ENCODE data around the gene SEMA6C. TPM values are rescaled to one million over a fixed set of nuclear protein-coding genes. Genes with fewer than 3 reads are reported as not detected.

The SEMA6C gene
- total and polyA plus RNA-seq, 4 donors, result 6.3 to 9.8 (median 6.5) TPM

DNA sequence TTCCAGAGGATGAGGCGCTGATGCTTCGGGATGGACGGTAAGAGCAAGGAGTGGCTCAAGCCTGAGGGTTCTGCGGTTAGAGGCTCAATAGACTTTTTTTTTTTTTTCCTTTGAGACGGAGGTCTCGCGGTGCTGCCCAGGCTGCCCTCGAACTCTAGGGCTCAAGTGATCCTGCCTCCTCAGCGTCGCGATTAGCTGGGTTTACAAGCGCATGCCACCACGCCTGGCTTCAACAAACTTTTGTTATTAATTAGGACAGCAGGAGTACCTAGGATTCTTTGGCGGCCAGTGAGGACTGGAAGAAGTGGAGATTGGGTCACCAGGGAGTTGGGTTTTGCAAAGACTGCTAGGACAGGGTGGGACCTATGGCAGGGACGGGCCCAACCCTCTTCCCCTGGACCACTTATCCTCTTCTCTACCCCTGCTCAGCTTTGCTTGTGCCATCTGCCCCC is 20.1 kb upstream of the SEMA6C start:
- WGBS, 2 donors, result 2% methylated on average over 15 of the region's 15 CpGs
- peak overlapping the region; percentile 61 to 84 for H3K27ac ChIP-seq (ENCODE audit: low read depth in 1 of 2, low read length in 1 of 2)
- H3K27me3 ChIP-seq (ENCODE audit: control insufficient read depth in 3 of 3, insufficient read depth in 3 of 3, low read length in 2 of 3), result no peaks in the 10 kb centered on the region
- H3K9ac ChIP-seq (ENCODE audit: insufficient read depth in 1 of 2, low read length in 2 of 2), result peak overlapping the region; percentile 69 to 76
- peaks cover 6 to 20% (median 8%) of the 10 kb centered on the region in 5 donors for H3K4me1 ChIP-seq (ENCODE audit: control insufficient read depth in 5 of 5, insufficient read depth in 5 of 5, low read length in 5 of 5)
- H3K9me3 ChIP-seq (ENCODE audit: control insufficient read depth in 4 of 4, insufficient read depth in 3 of 4, low read length in 3 of 4), result no peaks in the 10 kb centered on the region
- peaks cover 0 to 23% (median 18%) of the 10 kb centered on the region in 4 donors for H3K36me3 ChIP-seq (ENCODE audit: control insufficient read depth in 4 of 4, insufficient read depth in 4 of 4, low read length in 4 of 4)
- ATAC-seq (ENCODE audit: insufficient read depth, low FRiP score) (no peak), DNase-seq (no peak)
- H3K4me3 ChIP-seq, result peak overlapping the region; percentile 70
- TF ChIP-seq CTCF (IDR thresholded peaks at IDR 0.05; ENCODE audit: control extremely low read depth, extremely low read depth), result no peak

- no peaks in the 10 kb centered on the region for H3K9me3 ChIP-seq (ENCODE audit: control insufficient read depth in 4 of 4, insufficient read depth in 3 of 4, low read length in 3 of 4)
- H3K36me3 ChIP-seq (ENCODE audit: control insufficient read depth in 4 of 4, insufficient read depth in 4 of 4, low read length in 4 of 4), result peaks cover under 1 to 22% (median 18%) of the 10 kb centered on the region in 4 donors
- H3K4me3 ChIP-seq, result peak within 1 kb of the TSS; percentile 70
- WGBS, 2 donors, result 0 to 1% methylated on average over 38 of the region's 38 CpGs
- H3K27me3 ChIP-seq (ENCODE audit: control insufficient read depth in 3 of 3, insufficient read depth in 3 of 3, low read length in 2 of 3), result no peaks in the 10 kb centered on the region
- peaks cover 6 to 20% (median 8%) of the 10 kb centered on the region in 5 donors for H3K4me1 ChIP-seq (ENCODE audit: control insufficient read depth in 5 of 5, insufficient read depth in 5 of 5, low read length in 5 of 5)
- H3K27ac ChIP-seq (ENCODE audit: low read depth in 1 of 2, low read length in 1 of 2), result peak within 1 kb of the TSS; percentile 87 to 91
- ATAC-seq (ENCODE audit: insufficient read depth, low FRiP score) (peak; percentile 94), DNase-seq (peak; percentile 98 to 100 (median 100))
- peak; percentile 2 for TF ChIP-seq CTCF (IDR thresholded peaks at IDR 0.05; ENCODE audit: control extremely low read depth, extremely low read depth)
- H3K9ac ChIP-seq (ENCODE audit: insufficient read depth in 1 of 2, low read length in 2 of 2), result peak within 1 kb of the TSS; percentile 69 to 76
Measured at GRCh38 chr1:151165738-151166504, 19.5 kb upstream of the SEMA6C start, which contains the start of the genes LYSMD1 and SCNM1. TSS of gene LYSMD1 (minus strand) at chr1:151165902. CDS start at chr1:151165258, 644 bp downstream. TSS of gene SCNM1 (plus strand) at chr1:151166144. CDS start at chr1:151166153, 9 bp downstream.

DNA sequence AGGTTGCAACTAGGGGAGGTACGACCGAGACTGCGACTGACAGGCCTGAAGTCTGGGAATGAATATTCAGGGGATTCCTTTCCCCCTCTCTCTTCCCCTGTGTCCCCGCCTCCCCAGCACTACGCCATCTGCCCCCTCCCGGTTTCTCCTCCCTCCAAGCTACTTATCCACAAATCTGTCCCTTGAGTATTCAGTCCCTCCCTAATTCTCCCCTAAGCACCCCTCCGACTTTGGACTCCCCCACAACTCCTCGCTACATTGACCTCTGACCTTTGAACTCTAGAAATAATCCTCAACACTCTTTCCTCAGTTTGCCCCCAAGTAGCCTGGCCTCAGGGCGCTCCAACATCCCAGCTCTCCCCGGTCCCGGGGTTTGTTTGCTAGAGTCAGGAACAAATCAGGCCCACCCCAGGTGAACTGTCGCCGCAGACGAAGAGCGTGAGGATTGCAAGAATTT is 18.9 kb upstream of the SEMA6C start:
- 13 to 30% methylated on average over 15 of the region's 15 CpGs for WGBS, 2 donors
- DNase-seq (peak; percentile 65 to 83 (median 82)), ATAC-seq (ENCODE audit: insufficient read depth, low FRiP score) (peak; percentile 25)
- Histone ChIP-seq H3K9me3 (ENCODE audit: control insufficient read depth in 4 of 4, insufficient read depth in 3 of 4, low read length in 3 of 4) (no peaks in the 10 kb centered on the region), H3K36me3 (ENCODE audit: control insufficient read depth in 4 of 4, insufficient read depth in 4 of 4, low read length in 4 of 4) (peaks cover 6 to 21% (median 20%) of the 10 kb centered on the region in 4 donors), H3K27ac (ENCODE audit: low read depth in 1 of 2, low read length in 1 of 2) (peak overlapping the region; percentile 87 to 91), H3K27me3 (ENCODE audit: control insufficient read depth in 3 of 3, insufficient read depth in 3 of 3, low read length in 2 of 3) (no peaks in the 10 kb centered on the region), H3K4me3 (peak overlapping the region; percentile 68), H3K4me1 (ENCODE audit: control insufficient read depth in 5 of 5, insufficient read depth in 5 of 5, low read length in 5 of 5) (peaks cover 6 to 20% (median 8%) of the 10 kb centered on the region in 5 donors), H3K9ac (ENCODE audit: insufficient read depth in 1 of 2, low read length in 2 of 2) (peak overlapping the region in 1 of 2 donors; percentile 63)
- no peak for TF ChIP-seq CTCF (IDR thresholded peaks at IDR 0.05; ENCODE audit: control extremely low read depth, extremely low read depth)
